ENCODE measurements around the gene CRYZL1. TPM values are rescaled to one million over a fixed set of nuclear protein-coding genes. Genes with fewer than 3 reads are reported as not detected.

The CRYZL1 gene
- total and polyA plus RNA-seq, 2 donors (not counting 1 experiment from before 2014, with no cell fraction given): 30.6 to 60.6 TPM

- ATAC-seq (ENCODE audit: low read depth) (no peak), DNase-seq (no peak)
- Mint-ChIP-seq H3K9me3 (ENCODE audit: insufficient read depth) (no peaks in the 10 kb centered on the region), H3K4me1 (peaks cover 3% of the 10 kb centered on the region), H3K27me3 (peaks cover 25% of the 10 kb centered on the region), H3K27ac (no peak overlapping the region), H3K4me3 (no peak overlapping the region)
- Histone ChIP-seq H3K27me3 (replicated peaks in 1 of 4; ENCODE audit: control extremely low read depth in 1 of 4, control insufficient read depth in 3 of 4, insufficient read depth in 4 of 4, low read length in 3 of 4) (peaks cover 0 to 21% (median 15%) of the 10 kb centered on the region in 4 experiments), H3K27ac (ENCODE audit: low read length in 2 of 2) (no peak overlapping the region), H4K20me1 (ENCODE audit: control insufficient read depth, insufficient read depth, low read length, poor library complexity, severe bottlenecking) (no peaks in the 10 kb centered on the region), H3K4me3 (ENCODE audit: control extremely low read depth in 1 of 5, extremely low read depth in 1 of 5, insufficient read depth in 1 of 5, low read depth in 2 of 5, low read length in 4 of 5) (no peak overlapping the region), H3K36me3 (replicated peaks in 1 of 2; ENCODE audit: control extremely low read depth in 1 of 2, control insufficient read depth in 1 of 2, extremely low read depth in 1 of 2, insufficient read depth in 2 of 2, low read length in 1 of 2) (no peaks in the 10 kb centered on the region), H3K4me2 (replicated peaks; ENCODE audit: low read depth, low read length, poor library complexity, severe bottlenecking) (no peak overlapping the region), H3K9me3 (ENCODE audit: control extremely low read depth in 1 of 3, control insufficient read depth in 2 of 3, insufficient read depth in 1 of 3, low read length in 2 of 3) (no peaks in the 10 kb centered on the region), H3K79me2 (ENCODE audit: control insufficient read depth, insufficient read depth, low read length) (no peaks in the 10 kb centered on the region), H3K4me1 (ENCODE audit: control insufficient read depth in 2 of 2, insufficient read depth in 2 of 2, low read length in 2 of 2) (peaks cover 3% of the 10 kb centered on the region in 2 donors), H3K9ac (ENCODE audit: low read length) (no peak overlapping the region), H2AFZ (ENCODE audit: insufficient read depth, low read depth, low read length, poor library complexity, severe bottlenecking) (no peak overlapping the region)
- 75% methylated on average over 1 of the region's 1 CpG for WGBS (ENCODE audit: insufficient coverage)
- no peak for TF ChIP-seq EZH2 (IDR thresholded peaks at IDR 0.05; ENCODE audit: borderline replicate concordance, insufficient read depth, low read depth, low read length, poor library complexity, severe bottlenecking)
- TF ChIP-seq, protein P1, sequence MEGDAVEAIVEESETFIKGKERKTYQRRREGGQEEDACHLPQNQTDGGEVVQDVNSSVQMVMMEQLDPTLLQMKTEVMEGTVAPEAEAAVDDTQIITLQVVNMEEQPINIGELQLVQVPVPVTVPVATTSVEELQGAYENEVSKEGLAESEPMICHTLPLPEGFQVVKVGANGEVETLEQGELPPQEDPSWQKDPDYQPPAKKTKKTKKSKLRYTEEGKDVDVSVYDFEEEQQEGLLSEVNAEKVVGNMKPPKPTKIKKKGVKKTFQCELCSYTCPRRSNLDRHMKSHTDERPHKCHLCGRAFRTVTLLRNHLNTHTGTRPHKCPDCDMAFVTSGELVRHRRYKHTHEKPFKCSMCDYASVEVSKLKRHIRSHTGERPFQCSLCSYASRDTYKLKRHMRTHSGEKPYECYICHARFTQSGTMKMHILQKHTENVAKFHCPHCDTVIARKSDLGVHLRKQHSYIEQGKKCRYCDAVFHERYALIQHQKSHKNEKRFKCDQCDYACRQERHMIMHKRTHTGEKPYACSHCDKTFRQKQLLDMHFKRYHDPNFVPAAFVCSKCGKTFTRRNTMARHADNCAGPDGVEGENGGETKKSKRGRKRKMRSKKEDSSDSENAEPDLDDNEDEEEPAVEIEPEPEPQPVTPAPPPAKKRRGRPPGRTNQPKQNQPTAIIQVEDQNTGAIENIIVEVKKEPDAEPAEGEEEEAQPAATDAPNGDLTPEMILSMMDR (IDR thresholded peaks at IDR 0.05): no peak
- ChIA-PET CTCF (no interaction called here), POLR2A (no interaction called here)
- intact Hi-C loops (cut with micrococcal nuclease): no loop called here
These were observed 7.0 kb upstream of the CRYZL1 start for GRCh38 chr21:33648555-33648954.

DNA sequence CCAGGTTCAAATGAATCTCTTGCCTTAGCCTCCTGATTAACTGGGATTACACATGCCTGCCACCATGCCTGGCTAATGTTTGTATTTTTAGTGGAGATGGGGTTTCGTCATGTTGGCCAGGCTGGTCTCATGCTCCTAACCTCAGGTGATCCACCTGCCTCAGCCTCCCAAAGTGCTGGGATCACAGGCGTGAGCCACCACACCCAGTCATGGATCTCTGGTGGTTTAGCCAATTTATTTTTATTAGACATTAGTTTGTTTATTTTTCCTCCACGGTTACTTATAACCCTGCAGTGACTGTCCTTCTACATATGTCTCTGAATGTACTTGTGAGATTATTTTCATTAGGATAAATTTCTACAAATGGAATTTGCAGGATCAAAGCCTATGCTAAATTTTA, 6.0 kb upstream of the CRYZL1 start:
- intact Hi-C loops (cut with micrococcal nuclease): no loop called here
- Histone ChIP-seq H3K36me3 (replicated peaks in 1 of 2; ENCODE audit: control extremely low read depth in 1 of 2, control insufficient read depth in 1 of 2, extremely low read depth in 1 of 2, insufficient read depth in 2 of 2, low read length in 1 of 2) (no peaks in the 10 kb centered on the region), H4K20me1 (ENCODE audit: control insufficient read depth, insufficient read depth, low read length, poor library complexity, severe bottlenecking) (no peaks in the 10 kb centered on the region), H3K27me3 (replicated peaks in 1 of 4; ENCODE audit: control extremely low read depth in 1 of 4, control insufficient read depth in 3 of 4, insufficient read depth in 4 of 4, low read length in 3 of 4) (peaks cover 0 to 27% (median 19%) of the 10 kb centered on the region in 4 experiments), H3K27ac (ENCODE audit: low read length in 2 of 2) (no peak overlapping the region), H2AFZ (ENCODE audit: insufficient read depth, low read depth, low read length, poor library complexity, severe bottlenecking) (no peak overlapping the region), H3K9ac (ENCODE audit: low read length) (no peak overlapping the region), H3K79me2 (ENCODE audit: control insufficient read depth, insufficient read depth, low read length) (no peaks in the 10 kb centered on the region), H3K9me3 (ENCODE audit: control extremely low read depth in 1 of 3, control insufficient read depth in 2 of 3, insufficient read depth in 1 of 3, low read length in 2 of 3) (no peaks in the 10 kb centered on the region), H3K4me2 (replicated peaks; ENCODE audit: low read depth, low read length, poor library complexity, severe bottlenecking) (no peak overlapping the region), H3K4me1 (ENCODE audit: control insufficient read depth in 2 of 2, insufficient read depth in 2 of 2, low read length in 2 of 2) (peaks cover 8% of the 10 kb centered on the region in 2 donors), H3K4me3 (ENCODE audit: control extremely low read depth in 1 of 5, extremely low read depth in 1 of 5, insufficient read depth in 1 of 5, low read depth in 2 of 5, low read length in 4 of 5) (no peak overlapping the region)
- POLR2A ChIA-PET: no interaction called here
- no peak for DNase-seq
- no peaks in the 10 kb centered on the region for H3K9me3 Mint-ChIP-seq (ENCODE audit: insufficient read depth)
- peaks cover 30% of the 10 kb centered on the region for H3K27me3 Mint-ChIP-seq
- CTCF ChIA-PET: no interaction called here
- no CpG with 5 or more reads among the region's 3 CpGs for WGBS (ENCODE audit: insufficient coverage)
- no peak for ATAC-seq (ENCODE audit: low read depth)
- peaks cover 8% of the 10 kb centered on the region for H3K4me1 Mint-ChIP-seq
- no peak overlapping the region for H3K4me3 Mint-ChIP-seq
- no peak for TF ChIP-seq EZH2 (IDR thresholded peaks at IDR 0.05; ENCODE audit: borderline replicate concordance, insufficient read depth, low read depth, low read length, poor library complexity, severe bottlenecking)
- TF ChIP-seq, protein P1 (IDR thresholded peaks at IDR 0.05): no peak
- no peak overlapping the region for H3K27ac Mint-ChIP-seq

Measured in B cell (primary cell).